Hepatocyte (in vitro differentiated cells): Measurements from ENCODE around the gene GAB1. TPM values are rescaled to one million over a fixed set of nuclear protein-coding genes. Genes with fewer than 3 reads are reported as not detected.

Experiments used
- DNase-seq: peaks from one replicate; pipeline ENCODE4 v3.0.0-alpha.2; 2016; ENCODE audit warnings: low spot score
- H2AFZ ChIP-seq: fragments of 200-600 bp; sonication (generic); 2 replicates; pipeline ENCODE4 v1.6.0; 2016; ENCODE audit warnings: antibody characterized with exemption, mild to moderate bottlenecking
- H3K27ac ChIP-seq: fragments of 200-600 bp; sonication (generic); 2 replicates; pipeline ENCODE4 v1.5.1; 2016; ENCODE audit warnings: mild to moderate bottlenecking
- H3K27me3 ChIP-seq: fragments of 200-600 bp; sonication (generic); 2 replicates; pipeline ENCODE4 v1.6.1; 2016
- H3K36me3 ChIP-seq: fragments of 200-600 bp; sonication (generic); replicated peaks from 2 replicates; pipeline ENCODE4 v1.5.1; 2016; ENCODE audit warnings: low read depth; ENCODE audit not compliant: insufficient read depth
- H3K4me1 ChIP-seq: fragments of 200-600 bp; sonication (generic); 2 replicates; pipeline ENCODE4 v1.5.1; 2016; ENCODE audit warnings: mild to moderate bottlenecking, moderate library complexity; ENCODE audit not compliant: insufficient read depth
- H3K4me2 ChIP-seq: fragments of 200-600 bp; sonication (generic); 2 replicates; pipeline ENCODE4 v1.6.0; 2016
- H3K4me3 ChIP-seq: fragments of 200-600 bp; sonication (generic); 2 replicates; pipeline ENCODE4 v1.5.1; 2016; ENCODE audit warnings: mild to moderate bottlenecking
- H3K79me2 ChIP-seq: fragments of 200-600 bp; sonication (generic); 2 replicates; pipeline ENCODE4 v1.6.0; 2017; ENCODE audit warnings: mild to moderate bottlenecking
- H3K9me2 ChIP-seq: fragments of 200-600 bp; sonication (generic); replicated peaks from 2 replicates; pipeline ENCODE4 v1.6.0; 2017; ENCODE audit warnings: mild to moderate bottlenecking; ENCODE audit not compliant: insufficient read depth
- H3K9me3 ChIP-seq: fragments of 200-600 bp; sonication (generic); 2 replicates; pipeline ENCODE4 v1.5.1; 2016; ENCODE audit warnings: low read depth, mild to moderate bottlenecking
- H4K20me1 ChIP-seq: fragments of 200-600 bp; sonication (generic); 2 replicates; pipeline ENCODE4 v1.6.0; 2016; ENCODE audit warnings: mild to moderate bottlenecking; ENCODE audit not compliant: insufficient read depth, poor library complexity, severe bottlenecking
- CTCF ChIP-seq: fragments of 200-600 bp; sonication (generic); IDR thresholded peaks from 2 replicates; pipeline ENCODE4 v1.5.1; 2016; ENCODE audit warnings: antibody characterized with exemption, mild to moderate bottlenecking; ENCODE audit not compliant: poor library complexity
- EZH2 ChIP-seq: fragments of 200-600 bp; sonication (generic); IDR thresholded peaks from 2 replicates; pipeline ENCODE4 v1.6.1; 2016; ENCODE audit warnings: antibody characterized with exemption, mild to moderate bottlenecking, borderline replicate concordance
- EZH2phosphoT487 ChIP-seq: fragments of 200-600 bp; sonication (generic); IDR thresholded peaks from one replicate; pipeline ENCODE4 v1.6.1; 2018; ENCODE audit warnings: antibody characterized with exemption, mild to moderate bottlenecking, low read depth, moderate library complexity; ENCODE audit not compliant: unreplicated experiment, severe bottlenecking
- WGBS: methylation state at CpG from one replicate; pipeline ENCODE4 v1.1.6; 2016; ENCODE audit warnings: low lambda C conversion rate; ENCODE audit errors: missing lambda C conversion rate; 5-methylcytosine and 5-hydroxymethylcytosine counted together
- polyA plus RNA-seq: library from polyadenylated mRNA; unstranded; fragments of >200 nt; fragmentation: Nextera tagmentation; extraction: Ambion mirVana; gene quantifications from 2 replicates; pipeline ENCODE4 v1.2.1, GENCODE V29; 2016
- total RNA-seq: library from RNA; depleted of rRNA; stranded (reverse); fragments of >200 nt; gene quantifications from 2 replicates; pipeline ENCODE4 v1.2.3, GENCODE V29; 2014

GAB1 gene
- total and polyA plus RNA-seq, 2 experiments from 2014 or later, result 10.9 to 30.7 TPM

GRCh38 chr4:143441109-143441508, 104.4 kb downstream of the GAB1 start:
- Histone ChIP-seq H3K36me3 (no peaks in the 10 kb centered on the region), H3K4me1 (no peaks in the 10 kb centered on the region), H3K79me2 (peaks cover 8% of the 10 kb centered on the region), H3K9me3 (no peaks in the 10 kb centered on the region), H3K4me2 (no peak overlapping the region), H3K27me3 (no peaks in the 10 kb centered on the region), H3K27ac (no peak overlapping the region), H2AFZ (no peak overlapping the region), H3K4me3 (no peak overlapping the region), H3K9me2 (no peaks in the 10 kb centered on the region), H4K20me1 (no peaks in the 10 kb centered on the region)
- DNase-seq, result no peak
- no peak for TF ChIP-seq EZH2phosphoT487
- no peak for TF ChIP-seq EZH2
- no peak for TF ChIP-seq CTCF

DNA sequence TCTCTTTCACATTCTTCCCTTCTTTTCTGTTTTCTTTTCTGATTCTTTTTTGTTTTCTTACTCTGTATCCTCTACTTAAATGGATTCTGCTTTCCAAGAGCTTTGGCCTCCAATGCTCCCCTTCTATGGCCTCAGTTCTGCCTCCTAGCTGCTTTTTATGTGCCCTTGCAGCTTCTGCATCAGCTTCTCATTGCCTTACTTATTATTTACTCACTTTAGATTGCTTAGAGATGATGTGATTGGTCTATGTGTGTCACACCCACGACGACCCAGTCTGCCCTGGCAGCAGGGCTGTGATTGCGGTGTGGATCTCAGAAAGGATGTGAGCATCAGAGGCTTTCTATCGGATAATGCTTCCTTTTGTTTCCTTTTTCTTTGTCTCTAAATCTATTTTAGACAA, 105.0 kb downstream of the GAB1 start:
- TF ChIP-seq EZH2phosphoT487 (no peak), EZH2 (no peak), CTCF (no peak)
- no peak for DNase-seq
- WGBS, result 82% methylated on average over 4 of the region's 4 CpGs
- no peaks in the 10 kb centered on the region for H3K27me3 ChIP-seq
- H3K36me3 ChIP-seq, result no peaks in the 10 kb centered on the region
- no peak overlapping the region for H3K4me2 ChIP-seq
- H3K9me3 ChIP-seq, result no peaks in the 10 kb centered on the region
- H4K20me1 ChIP-seq, result no peaks in the 10 kb centered on the region
- H3K27ac ChIP-seq, result no peak overlapping the region
- H3K4me1 ChIP-seq, result no peaks in the 10 kb centered on the region
- no peak overlapping the region for H2AFZ ChIP-seq
- H3K79me2 ChIP-seq, result peaks cover 8% of the 10 kb centered on the region
- H3K9me2 ChIP-seq, result no peaks in the 10 kb centered on the region
- H3K4me3 ChIP-seq, result no peak overlapping the region

DNA sequence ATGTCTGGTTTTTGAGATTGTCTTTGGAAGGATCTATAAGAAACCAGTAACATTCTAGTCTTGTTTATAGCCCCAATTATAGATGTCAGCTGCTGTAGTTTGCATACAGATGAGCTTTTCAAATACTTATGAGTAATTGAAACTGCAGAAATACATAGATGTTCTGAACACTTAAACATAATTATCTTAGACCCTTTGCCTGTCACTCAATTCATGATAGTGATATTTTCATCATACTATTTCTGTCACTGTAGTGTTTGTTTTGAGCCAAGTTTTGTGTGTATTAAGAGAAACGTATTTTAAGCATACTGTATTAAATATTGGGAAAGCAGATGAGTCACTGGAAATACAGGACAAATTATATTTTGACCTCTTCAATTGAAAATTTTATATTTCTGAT, 107.1 kb downstream of the GAB1 start:
- Histone ChIP-seq H3K27ac (no peak overlapping the region), H3K4me3 (no peak overlapping the region), H2AFZ (no peak overlapping the region), H3K4me2 (no peak overlapping the region), H3K9me3 (no peaks in the 10 kb centered on the region), H3K36me3 (no peaks in the 10 kb centered on the region), H3K79me2 (peaks cover 8% of the 10 kb centered on the region), H3K9me2 (no peaks in the 10 kb centered on the region), H3K27me3 (no peaks in the 10 kb centered on the region), H3K4me1 (no peaks in the 10 kb centered on the region), H4K20me1 (no peaks in the 10 kb centered on the region)
- no peak for DNase-seq
- TF ChIP-seq EZH2phosphoT487 (no peak), CTCF (no peak), EZH2 (no peak)
- 74% methylated on average over 1 of the region's 1 CpG for WGBS

DNA sequence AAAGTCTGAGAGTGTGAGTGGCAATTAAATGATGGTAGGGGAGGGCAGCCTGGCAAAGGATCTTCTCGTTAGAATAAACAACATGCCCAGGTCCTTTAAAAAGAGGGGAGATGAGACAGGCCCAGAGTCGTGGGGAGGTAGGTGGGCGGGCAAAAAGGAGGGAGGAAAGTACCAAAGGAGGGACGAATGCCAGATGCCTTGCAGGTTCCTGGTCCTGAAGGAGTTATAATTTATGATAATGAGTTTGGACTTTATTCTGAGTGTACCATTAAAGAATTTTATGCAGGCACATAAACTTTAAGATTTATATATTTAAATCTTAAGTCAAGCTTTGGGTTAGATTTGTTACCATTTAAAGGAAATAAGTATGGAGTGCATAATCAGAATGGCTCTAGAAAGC, 114.5 kb downstream of the GAB1 start:
- WGBS, result 79% methylated on average over 4 of the region's 4 CpGs
- H2AFZ ChIP-seq, result no peak overlapping the region

More for the DNA sequence above, 114.5 kb downstream of the GAB1 start:
- Histone ChIP-seq H3K9me2 (no peaks in the 10 kb centered on the region), H3K27me3 (no peaks in the 10 kb centered on the region), H3K9me3 (no peaks in the 10 kb centered on the region), H3K4me1 (no peaks in the 10 kb centered on the region), H3K36me3 (no peaks in the 10 kb centered on the region), H3K4me3 (no peak overlapping the region), H3K79me2 (peaks cover 14% of the 10 kb centered on the region), H4K20me1 (no peaks in the 10 kb centered on the region), H3K27ac (no peak overlapping the region), H3K4me2 (no peak overlapping the region)
- TF ChIP-seq CTCF (no peak), EZH2 (no peak), EZH2phosphoT487 (no peak)
- no peak for DNase-seq
